GM19372 (cell line): Measurements from ENCODE around the gene KIRREL1.

Experiments used
- ATAC-seq: cut with Tn5 transposase; IDR thresholded peaks from one replicate; pipeline ENCODE4 v1.9.1; 2021; ENCODE audit warnings: mild to moderate bottlenecking, low read depth, moderate library complexity; ENCODE audit not compliant: unreplicated experiment

The KIRREL1 gene

GRCh38 chr1:158003406-158003800 is 10.0 kb downstream of the KIRREL1 start:
- ATAC-seq, result no peak

- ATAC-seq, result no peak
Observed at GRCh38 chr1:158005224-158005623, 11.8 kb downstream of the KIRREL1 start.

GRCh38 chr1:158007180-158007579 is 13.7 kb downstream of the KIRREL1 start:
- no peak for ATAC-seq

GRCh38 chr1:158007667-158008386 is 14.4 kb downstream of the KIRREL1 start:
- ATAC-seq, result no peak

GRCh38 chr1:158008630-158009029 is 15.2 kb downstream of the KIRREL1 start:
- no peak for ATAC-seq

- no peak for ATAC-seq
Observed at GRCh38 chr1:158011714-158012113, 18.3 kb downstream of the KIRREL1 start.

GRCh38 chr1:158013840-158014730 is 20.6 kb downstream of the KIRREL1 start:
- no peak for ATAC-seq

GRCh38 chr1:158014731-158015320 is 21.4 kb downstream of the KIRREL1 start:
- ATAC-seq, result no peak

- ATAC-seq, result no peak
Observed at GRCh38 chr1:158016651-158017335, 23.3 kb downstream of the KIRREL1 start.

GRCh38 chr1:158017800-158018595 is 24.6 kb downstream of the KIRREL1 start:
- no peak for ATAC-seq

- ATAC-seq, result no peak
Observed at GRCh38 chr1:158019171-158019868, 25.9 kb downstream of the KIRREL1 start.

- ATAC-seq, result no peak
Observed at GRCh38 chr1:158020259-158020885, 26.9 kb downstream of the KIRREL1 start.

- ATAC-seq, result no peak
Observed at GRCh38 chr1:158020886-158021620, 27.6 kb downstream of the KIRREL1 start.

GRCh38 chr1:158021721-158022120 is 28.3 kb downstream of the KIRREL1 start:
- ATAC-seq, result no peak

GRCh38 chr1:158022554-158023312 is 29.3 kb downstream of the KIRREL1 start:
- ATAC-seq, result no peak

- no peak for ATAC-seq
Observed at GRCh38 chr1:158024737-158025136, 31.3 kb downstream of the KIRREL1 start.

- no peak for ATAC-seq
Observed at GRCh38 chr1:158025576-158026230, 32.3 kb downstream of the KIRREL1 start.
